HL-60 (cell line): Measurements from ENCODE around the gene CDKN2B.

Experiments
- POLR2AphosphoS5 ChIP-seq: IDR thresholded peaks from 2 replicates; pipeline ENCODE4 v1.6.1; 2012; ENCODE audit warnings: low read depth
- SPI1 ChIP-seq: IDR thresholded peaks from 2 replicates; pipeline ENCODE4 v1.6.1; 2012; ENCODE audit warnings: low read depth, mild to moderate bottlenecking, borderline replicate concordance
- TF ChIP-seq, protein P1 (sequence below): IDR thresholded peaks from one replicate; pipeline ENCODE4 v1.5.1; 2011; ENCODE audit warnings: low read length, control low read depth, inconsistent platforms; ENCODE audit not compliant: insufficient read depth
- TF ChIP-seq, protein P2 (sequence below): IDR thresholded peaks from 2 replicates; pipeline ENCODE4 v1.6.1; 2012; ENCODE audit warnings: low read depth; ENCODE audit not compliant: insufficient replicate concordance

DNA sequence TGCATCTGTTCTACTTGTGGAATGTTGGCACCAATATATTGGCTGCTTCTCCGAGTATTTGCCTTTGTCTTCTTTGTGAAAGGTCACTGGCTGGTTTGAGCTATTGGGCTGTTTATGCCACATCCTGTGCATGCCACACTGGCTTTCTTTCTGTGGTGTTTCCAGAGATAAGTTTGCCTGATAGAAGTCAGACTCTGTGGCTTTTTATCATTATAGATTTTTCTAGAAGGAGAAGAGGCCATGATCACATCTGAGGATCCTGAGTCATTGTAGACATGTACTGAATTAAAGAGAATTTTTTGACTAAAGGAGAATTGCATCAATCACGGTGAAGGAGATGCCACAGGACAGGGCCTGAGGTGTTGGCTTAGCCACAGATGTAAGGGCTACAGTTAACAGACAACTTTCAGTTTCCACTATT, 26.5 kb upstream of the CDKN2B start:
- TF ChIP-seq, protein P1, sequence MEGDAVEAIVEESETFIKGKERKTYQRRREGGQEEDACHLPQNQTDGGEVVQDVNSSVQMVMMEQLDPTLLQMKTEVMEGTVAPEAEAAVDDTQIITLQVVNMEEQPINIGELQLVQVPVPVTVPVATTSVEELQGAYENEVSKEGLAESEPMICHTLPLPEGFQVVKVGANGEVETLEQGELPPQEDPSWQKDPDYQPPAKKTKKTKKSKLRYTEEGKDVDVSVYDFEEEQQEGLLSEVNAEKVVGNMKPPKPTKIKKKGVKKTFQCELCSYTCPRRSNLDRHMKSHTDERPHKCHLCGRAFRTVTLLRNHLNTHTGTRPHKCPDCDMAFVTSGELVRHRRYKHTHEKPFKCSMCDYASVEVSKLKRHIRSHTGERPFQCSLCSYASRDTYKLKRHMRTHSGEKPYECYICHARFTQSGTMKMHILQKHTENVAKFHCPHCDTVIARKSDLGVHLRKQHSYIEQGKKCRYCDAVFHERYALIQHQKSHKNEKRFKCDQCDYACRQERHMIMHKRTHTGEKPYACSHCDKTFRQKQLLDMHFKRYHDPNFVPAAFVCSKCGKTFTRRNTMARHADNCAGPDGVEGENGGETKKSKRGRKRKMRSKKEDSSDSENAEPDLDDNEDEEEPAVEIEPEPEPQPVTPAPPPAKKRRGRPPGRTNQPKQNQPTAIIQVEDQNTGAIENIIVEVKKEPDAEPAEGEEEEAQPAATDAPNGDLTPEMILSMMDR: no peak
- TF ChIP-seq, protein P2, sequence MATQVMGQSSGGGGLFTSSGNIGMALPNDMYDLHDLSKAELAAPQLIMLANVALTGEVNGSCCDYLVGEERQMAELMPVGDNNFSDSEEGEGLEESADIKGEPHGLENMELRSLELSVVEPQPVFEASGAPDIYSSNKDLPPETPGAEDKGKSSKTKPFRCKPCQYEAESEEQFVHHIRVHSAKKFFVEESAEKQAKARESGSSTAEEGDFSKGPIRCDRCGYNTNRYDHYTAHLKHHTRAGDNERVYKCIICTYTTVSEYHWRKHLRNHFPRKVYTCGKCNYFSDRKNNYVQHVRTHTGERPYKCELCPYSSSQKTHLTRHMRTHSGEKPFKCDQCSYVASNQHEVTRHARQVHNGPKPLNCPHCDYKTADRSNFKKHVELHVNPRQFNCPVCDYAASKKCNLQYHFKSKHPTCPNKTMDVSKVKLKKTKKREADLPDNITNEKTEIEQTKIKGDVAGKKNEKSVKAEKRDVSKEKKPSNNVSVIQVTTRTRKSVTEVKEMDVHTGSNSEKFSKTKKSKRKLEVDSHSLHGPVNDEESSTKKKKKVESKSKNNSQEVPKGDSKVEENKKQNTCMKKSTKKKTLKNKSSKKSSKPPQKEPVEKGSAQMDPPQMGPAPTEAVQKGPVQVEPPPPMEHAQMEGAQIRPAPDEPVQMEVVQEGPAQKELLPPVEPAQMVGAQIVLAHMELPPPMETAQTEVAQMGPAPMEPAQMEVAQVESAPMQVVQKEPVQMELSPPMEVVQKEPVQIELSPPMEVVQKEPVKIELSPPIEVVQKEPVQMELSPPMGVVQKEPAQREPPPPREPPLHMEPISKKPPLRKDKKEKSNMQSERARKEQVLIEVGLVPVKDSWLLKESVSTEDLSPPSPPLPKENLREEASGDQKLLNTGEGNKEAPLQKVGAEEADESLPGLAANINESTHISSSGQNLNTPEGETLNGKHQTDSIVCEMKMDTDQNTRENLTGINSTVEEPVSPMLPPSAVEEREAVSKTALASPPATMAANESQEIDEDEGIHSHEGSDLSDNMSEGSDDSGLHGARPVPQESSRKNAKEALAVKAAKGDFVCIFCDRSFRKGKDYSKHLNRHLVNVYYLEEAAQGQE: no peak
- TF ChIP-seq POLR2AphosphoS5: no peak
- no peak for TF ChIP-seq SPI1
